22Rv1 (cell line): Measurements from ENCODE around the gene MLXIPL.
"Not testable (repeated sequence)": the region's sequence is repeated elsewhere in the genome, so short reads cannot be mapped to it uniquely, and the experiment has no call there.

Experiments
- H3K27ac ChIP-seq: fragments of 450-650 bp; 2 replicates; pipeline ENCODE4 v1.5.1; 2017
- CTCF ChIP-seq: fragments of 450-650 bp; IDR thresholded peaks from 2 replicates; pipeline ENCODE4 v1.5.1; 2017; ENCODE audit warnings: mild to moderate bottlenecking
- ZFX ChIP-seq: fragments of 450-650 bp; IDR thresholded peaks from 2 replicates; pipeline ENCODE4 v1.6.1; 2017; ENCODE audit warnings: antibody characterized with exemption, borderline replicate concordance

MLXIPL gene

GRCh38 chr7:73569042-73569608 lies 55.2 kb downstream of the MLXIPL start:
- H3K27ac ChIP-seq = no peak overlapping the region
- TF ChIP-seq ZFX (no peak), CTCF (no peak)

- TF ChIP-seq ZFX = no peak
- TF ChIP-seq CTCF = no peak
- no peak overlapping the region; the same call in 1 of the 2 replicates for H3K27ac ChIP-seq
Observed at GRCh38 chr7:73567846-73568685, 56.3 kb downstream of the MLXIPL start.

GRCh38 chr7:73567140-73567539 lies 57.2 kb downstream of the MLXIPL start:
- TF ChIP-seq ZFX = no peak
- no peak for TF ChIP-seq CTCF
- H3K27ac ChIP-seq = no peak overlapping the region

GRCh38 chr7:73566431-73566830 lies 57.9 kb downstream of the MLXIPL start:
- not testable (repeated sequence) for H3K27ac ChIP-seq

- no peak for TF ChIP-seq ZFX
- TF ChIP-seq CTCF = no peak
- no peak overlapping the region for H3K27ac ChIP-seq
Observed at GRCh38 chr7:73565675-73566340, 58.5 kb downstream of the MLXIPL start.

GRCh38 chr7:73560109-73560835 lies 64.0 kb downstream of the MLXIPL start:
- no peak overlapping the region for H3K27ac ChIP-seq

More at GRCh38 chr7:73560109-73560835, 64.0 kb downstream of the MLXIPL start:
- TF ChIP-seq ZFX (no peak), CTCF (no peak)
